Measurements from ENCODE around the gene ZDHHC11B.
"Not testable (repeated sequence)": the region's sequence is repeated elsewhere in the genome, so short reads cannot be mapped to it uniquely, and the experiment has no call there.

The ZDHHC11B gene

DNA sequence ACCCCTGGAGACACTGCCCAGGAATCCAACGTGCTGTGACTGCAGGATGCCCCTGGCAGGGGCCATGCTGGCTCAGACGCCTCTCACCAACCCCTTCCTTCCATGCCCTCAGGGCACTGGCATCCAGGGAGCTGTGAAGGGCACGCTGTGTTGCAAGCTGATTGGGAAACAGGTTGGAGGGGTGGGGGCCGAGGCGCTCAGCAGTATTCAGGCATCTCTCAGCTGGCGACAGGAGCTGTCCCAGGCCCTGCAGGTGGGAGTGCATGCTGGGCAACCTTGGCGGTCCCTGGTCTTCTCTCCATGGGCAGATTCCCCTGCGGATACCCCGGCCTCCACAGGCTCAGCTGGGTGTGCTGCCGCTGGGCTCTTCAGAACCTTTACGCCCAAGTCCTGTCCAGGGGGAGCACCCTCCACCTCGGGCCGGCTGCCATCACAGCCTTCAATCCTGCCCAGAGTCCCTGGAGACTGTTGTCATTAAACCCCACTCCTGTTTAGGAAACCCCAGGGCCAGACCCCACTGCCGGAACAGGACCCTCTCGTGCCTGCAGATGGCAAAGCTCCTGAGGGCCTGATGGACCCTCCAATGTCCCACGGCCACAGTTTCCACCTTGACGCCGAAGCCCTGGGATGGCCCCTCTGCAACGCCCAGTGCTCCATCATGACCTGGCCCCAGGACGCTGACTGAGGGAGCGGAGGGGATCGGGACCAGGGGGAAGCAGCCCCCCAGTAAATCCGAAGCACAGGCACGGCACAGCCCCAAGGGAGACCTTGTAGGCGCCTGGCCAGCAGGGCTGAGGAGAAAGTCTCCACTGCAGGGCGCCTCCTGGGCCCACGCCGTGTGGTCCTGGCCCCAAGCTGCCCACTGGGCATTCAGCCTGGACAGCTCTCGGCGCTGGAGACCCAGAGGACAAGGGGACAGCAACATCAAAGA lies 100.7 kb downstream of the ZDHHC11B start:
- DNase-seq (ENCODE audit: low read depth), result peak; percentile 22
- TF ChIP-seq, protein P1, sequence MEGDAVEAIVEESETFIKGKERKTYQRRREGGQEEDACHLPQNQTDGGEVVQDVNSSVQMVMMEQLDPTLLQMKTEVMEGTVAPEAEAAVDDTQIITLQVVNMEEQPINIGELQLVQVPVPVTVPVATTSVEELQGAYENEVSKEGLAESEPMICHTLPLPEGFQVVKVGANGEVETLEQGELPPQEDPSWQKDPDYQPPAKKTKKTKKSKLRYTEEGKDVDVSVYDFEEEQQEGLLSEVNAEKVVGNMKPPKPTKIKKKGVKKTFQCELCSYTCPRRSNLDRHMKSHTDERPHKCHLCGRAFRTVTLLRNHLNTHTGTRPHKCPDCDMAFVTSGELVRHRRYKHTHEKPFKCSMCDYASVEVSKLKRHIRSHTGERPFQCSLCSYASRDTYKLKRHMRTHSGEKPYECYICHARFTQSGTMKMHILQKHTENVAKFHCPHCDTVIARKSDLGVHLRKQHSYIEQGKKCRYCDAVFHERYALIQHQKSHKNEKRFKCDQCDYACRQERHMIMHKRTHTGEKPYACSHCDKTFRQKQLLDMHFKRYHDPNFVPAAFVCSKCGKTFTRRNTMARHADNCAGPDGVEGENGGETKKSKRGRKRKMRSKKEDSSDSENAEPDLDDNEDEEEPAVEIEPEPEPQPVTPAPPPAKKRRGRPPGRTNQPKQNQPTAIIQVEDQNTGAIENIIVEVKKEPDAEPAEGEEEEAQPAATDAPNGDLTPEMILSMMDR (IDR thresholded peaks at IDR 0.05; ENCODE audit: low read depth, low read length), result no peak
- TF ChIP-seq MYC (IDR thresholded peaks at IDR 0.05; ENCODE audit: low read depth, low read length), result no peak
- TF ChIP-seq POLR2A (IDR thresholded peaks at IDR 0.05; ENCODE audit: extremely low read depth, insufficient read length), result no peak
- TF ChIP-seq MAX (IDR thresholded peaks at IDR 0.05; ENCODE audit: low read depth, low read length), result no peak
- H3K4me3 ChIP-seq (ENCODE audit: low read depth, low read length), result no peak overlapping the region

GRCh38 chr5:682651-683358 lies 101.7 kb downstream of the ZDHHC11B start:
- DNase-seq (ENCODE audit: low read depth), result peak; percentile 19
- H3K4me3 ChIP-seq (ENCODE audit: low read depth, low read length), result not testable (repeated sequence)

DNA sequence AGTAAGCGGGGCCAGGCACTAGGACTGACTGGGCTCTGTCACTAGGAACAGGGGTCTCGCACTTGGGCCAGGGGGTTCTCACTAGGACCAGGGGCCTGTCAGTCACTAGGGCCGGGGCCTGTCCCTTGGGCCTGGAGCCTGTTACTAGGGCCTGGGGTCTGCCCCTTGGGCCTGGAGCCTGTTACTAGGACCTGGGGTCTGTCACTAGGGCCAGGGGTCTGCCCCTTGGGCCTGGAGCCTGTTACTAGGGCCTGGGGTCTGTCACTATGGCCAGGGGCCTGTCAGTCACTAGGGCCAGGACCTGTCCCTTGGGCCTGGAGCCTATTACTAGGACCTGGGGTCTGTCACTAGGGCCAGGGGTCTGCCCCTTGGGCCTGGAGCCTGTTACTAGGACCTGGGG lies 102.3 kb downstream of the ZDHHC11B start:
- H3K4me3 ChIP-seq (ENCODE audit: low read depth, low read length); DNase-seq (ENCODE audit: low read depth): not testable (repeated sequence)

DNA sequence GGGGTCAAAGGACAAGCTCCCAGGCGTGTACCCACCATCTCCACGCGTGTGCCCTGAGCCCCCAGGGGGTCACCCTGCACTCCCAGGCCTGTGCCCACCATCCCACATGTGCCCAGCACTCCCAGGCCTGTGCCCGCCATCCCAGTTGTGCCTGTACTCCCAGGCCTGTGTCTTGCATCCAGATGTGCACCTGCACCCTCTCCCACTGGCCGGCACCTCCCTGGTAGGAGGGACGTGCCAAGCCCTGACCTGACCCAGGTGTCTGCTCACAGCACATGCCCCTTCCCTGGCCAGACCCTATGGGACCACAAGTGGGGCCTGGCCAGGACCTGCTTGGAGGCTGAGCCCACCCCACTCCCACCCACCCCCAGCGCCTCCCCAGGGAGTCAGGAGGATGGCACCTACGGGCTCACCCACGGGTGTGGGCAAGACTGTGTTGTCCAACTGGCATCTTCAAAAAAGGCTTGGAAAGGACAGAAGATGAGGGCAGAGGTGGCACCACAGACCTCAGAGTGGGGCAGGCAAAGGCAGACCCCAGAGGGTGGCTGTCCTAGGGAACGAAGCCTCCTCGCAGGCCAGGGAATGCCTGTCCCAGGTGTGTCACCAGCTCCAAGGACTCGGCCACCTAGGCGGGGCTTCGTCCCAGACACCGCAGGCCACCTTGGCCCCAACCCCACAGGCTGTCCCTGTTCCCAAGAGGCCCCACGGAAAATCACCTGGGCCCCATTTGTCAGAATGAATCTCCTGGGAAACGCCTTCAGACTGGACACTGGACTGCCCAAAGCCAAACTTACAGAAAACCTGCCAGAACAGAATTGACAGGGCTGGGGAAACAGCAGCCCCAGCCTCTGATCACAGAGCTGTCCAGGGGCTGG lies 103.0 kb downstream of the ZDHHC11B start:
- not testable (repeated sequence) for H3K4me3 ChIP-seq (ENCODE audit: low read depth, low read length)
- DNase-seq (ENCODE audit: low read depth), result peak; percentile 0

GRCh38 chr5:680836-681235 lies 103.7 kb downstream of the ZDHHC11B start:
- not testable (repeated sequence) for H3K4me3 ChIP-seq (ENCODE audit: low read depth, low read length)
- DNase-seq (ENCODE audit: low read depth), result peak; percentile 0

- DNase-seq (ENCODE audit: low read depth); H3K4me3 ChIP-seq (ENCODE audit: low read depth, low read length): not testable (repeated sequence)
These were observed 104.3 kb downstream of the ZDHHC11B start for GRCh38 chr5:680118-680795.

DNA sequence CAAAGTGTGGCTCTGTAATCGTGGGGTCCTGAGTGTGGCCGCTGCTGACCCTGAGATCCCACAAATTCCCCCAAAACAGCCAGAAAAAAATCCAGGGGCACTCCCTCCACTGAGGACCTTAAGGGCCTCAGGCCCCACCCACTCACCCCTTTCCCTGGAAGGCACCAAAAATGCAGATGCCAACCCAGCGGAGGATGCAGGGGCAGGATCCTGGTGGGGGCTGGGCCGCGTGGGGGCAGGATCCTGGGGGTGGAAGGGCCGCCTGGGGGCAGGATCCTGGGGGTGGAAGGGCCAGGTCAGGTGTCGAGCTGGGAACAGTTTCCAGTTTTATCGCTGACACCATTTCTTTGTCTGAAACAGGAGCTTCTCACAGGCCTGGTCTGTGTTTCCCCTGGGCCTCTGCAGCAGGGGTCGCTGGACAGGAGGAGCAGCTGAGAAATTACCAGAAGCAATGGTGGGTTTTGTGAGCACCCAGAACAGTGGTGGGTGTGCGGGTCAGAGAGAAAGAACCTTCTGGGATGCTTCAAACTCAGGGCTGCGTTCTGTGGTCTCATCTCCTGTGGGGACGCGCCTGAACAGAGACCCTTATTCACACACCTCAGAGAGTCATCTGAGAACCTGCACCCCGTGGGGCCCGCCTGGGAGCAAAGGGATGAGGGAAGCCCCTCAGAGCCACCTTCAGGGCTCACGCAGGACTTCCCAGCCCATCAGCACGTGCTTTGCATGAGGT lies 105.2 kb downstream of the ZDHHC11B start:
- H3K4me3 ChIP-seq (ENCODE audit: low read depth, low read length), result not testable (repeated sequence)

DNA sequence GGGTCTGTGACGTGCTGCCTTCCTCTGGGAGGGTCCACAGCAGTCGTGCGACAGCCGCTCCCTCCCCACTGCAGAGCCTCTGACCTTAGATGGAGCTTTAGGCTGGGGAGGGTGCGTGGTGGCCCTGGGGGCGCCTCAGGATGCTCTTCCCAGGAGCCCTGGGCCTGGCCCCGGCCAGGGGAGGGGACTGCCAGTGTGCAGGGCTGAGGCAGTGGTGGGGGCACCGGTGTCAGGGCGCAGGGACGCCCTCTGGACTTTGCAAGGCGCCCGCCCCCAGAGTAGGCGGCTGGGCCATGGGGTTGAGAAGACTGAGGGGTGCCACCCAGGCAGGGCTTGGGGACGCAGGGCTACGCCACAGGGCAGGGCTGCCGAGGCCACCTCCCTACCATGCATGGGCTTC lies 106.0 kb downstream of the ZDHHC11B start:
- not testable (repeated sequence) for H3K4me3 ChIP-seq (ENCODE audit: low read depth, low read length); DNase-seq (ENCODE audit: low read depth)

More for the DNA sequence above, 105.2 kb downstream of the ZDHHC11B start:
- DNase-seq (ENCODE audit: low read depth), result peak; percentile 5

- no peak overlapping the region for H3K4me3 ChIP-seq (ENCODE audit: low read depth, low read length)
- DNase-seq (ENCODE audit: low read depth), result no peak
- TF ChIP-seq MAX (IDR thresholded peaks at IDR 0.05; ENCODE audit: low read depth, low read length) (no peak), MYC (IDR thresholded peaks at IDR 0.05; ENCODE audit: low read depth, low read length) (no peak), POLR2A (IDR thresholded peaks at IDR 0.05; ENCODE audit: extremely low read depth, insufficient read length) (no peak)
- TF ChIP-seq, protein P1 (IDR thresholded peaks at IDR 0.05; ENCODE audit: low read depth, low read length), result no peak
These were observed 107.1 kb downstream of the ZDHHC11B start for GRCh38 chr5:677131-678101.

Measured in NB4 (cell line).